ENCODE data around the gene MEGF11. TPM values are rescaled to one million over a fixed set of nuclear protein-coding genes. Genes with fewer than 3 reads are reported as not detected.

MEGF11 gene
- polyA plus RNA-seq, 1 of the 3 experiments (the other 2 are of a cell fraction) = not detected

GRCh38 chr15:65914386-65914785 lies 339.2 kb downstream of the MEGF11 start:
- no peak for TF ChIP-seq TCF12 (IDR thresholded peaks at IDR 0.05)
- TF ChIP-seq POLR2AphosphoS5 (IDR thresholded peaks at IDR 0.05; ENCODE audit: low read depth, low read length) = no peak
- H4K20me1 ChIP-seq (ENCODE audit: insufficient read depth) = no peaks in the 10 kb centered on the region
- H3K9me2 ChIP-seq = no peaks in the 10 kb centered on the region
- H3K79me2 ChIP-seq (ENCODE audit: insufficient read depth) = no peaks in the 10 kb centered on the region
- no peaks in the 10 kb centered on the region for H3K9me3 ChIP-seq
- no peak overlapping the region for H2AFZ ChIP-seq (ENCODE audit: low read depth)
- no peak for DNase-seq
- no peaks in the 10 kb centered on the region for H3F3A ChIP-seq (replicated peaks; ENCODE audit: insufficient read depth)
- H3K4me2 ChIP-seq = no peak overlapping the region
- 97% methylated on average over 3 of the region's 4 CpGs for WGBS (ENCODE audit: low lambda C conversion rate)
- peaks cover 0 to 22% of the 10 kb centered on the region in 2 experiments for H3K36me3 ChIP-seq (replicated peaks in 1 of 2; ENCODE audit: control insufficient read depth in 1 of 2, insufficient read depth in 2 of 2, low read length in 1 of 2)
- H3K4me1 ChIP-seq (ENCODE audit: control insufficient read depth in 1 of 2, insufficient read depth in 2 of 2, low read depth in 1 of 2, low read length in 1 of 2) = peaks cover 0 to 10% of the 10 kb centered on the region in 2 experiments; a peak in 1 of 4 replicates
- H3K9ac ChIP-seq = no peak overlapping the region
- ChIA-PET CTCF (interaction anchor here (1.3 to 3.7 kb wide), 2 partner anchors 11 to 274 kb away, joined by 3 to 23 read pairs; no protein-coding TSS in a partner anchor), POLR2A (no interaction called here)
- H3K27ac ChIP-seq (ENCODE audit: low read depth in 2 of 2, low read length in 1 of 2) = no peak overlapping the region
- no peak overlapping the region for H3K4me3 ChIP-seq (ENCODE audit: low read depth in 2 of 2, low read length in 1 of 2)
- no peaks in the 10 kb centered on the region for H3K27me3 ChIP-seq (ENCODE audit: insufficient read depth)

GRCh38 chr15:65913631-65914199 lies 339.8 kb downstream of the MEGF11 start:
- ChIA-PET CTCF (interaction anchor here (0.8 to 1.3 kb wide), 3 partner anchors 10 to 275 kb away, joined by 3 to 4 read pairs (median 3); no protein-coding TSS in a partner anchor), POLR2A (no interaction called here)
- WGBS (ENCODE audit: low lambda C conversion rate) = 93% methylated on average over 10 of the region's 13 CpGs
- TF ChIP-seq YY1 (IDR thresholded peaks at IDR 0.05; ENCODE audit: low read depth) (no peak), POLR2AphosphoS5 (IDR thresholded peaks at IDR 0.05; ENCODE audit: low read depth, low read length) (no peak), FOXJ3 (CRISPR knock-in tag; IDR thresholded peaks at IDR 0.05) (no peak), MAX (IDR thresholded peaks at IDR 0.05; ENCODE audit: low read depth) (no peak), USF1 (IDR thresholded peaks at IDR 0.05; ENCODE audit: borderline replicate concordance, low read depth) (no peak), RXRA (IDR thresholded peaks at IDR 0.05; ENCODE audit: borderline replicate concordance, low read depth) (no peak), FOSL2 (IDR thresholded peaks at IDR 0.05; ENCODE audit: borderline replicate concordance, low read depth) (no peak), MXI1 (IDR thresholded peaks at IDR 0.05; ENCODE audit: low read depth, low read length) (no peak), EP300 (IDR thresholded peaks at IDR 0.05; ENCODE audit: borderline replicate concordance in 1 of 2, low read depth in 1 of 2, low read length in 1 of 2) (no peak), RFX5 (IDR thresholded peaks at IDR 0.05; ENCODE audit: low read length) (no peak), RCOR1 (IDR thresholded peaks at IDR 0.05; ENCODE audit: low read length) (no peak), SIN3A (IDR thresholded peaks at IDR 0.05; ENCODE audit: borderline replicate concordance, low read depth, low read length) (no peak)
- Histone ChIP-seq H2AFZ (ENCODE audit: low read depth) (no peak overlapping the region), H4K20me1 (ENCODE audit: insufficient read depth) (no peaks in the 10 kb centered on the region), H3K79me2 (ENCODE audit: insufficient read depth) (no peaks in the 10 kb centered on the region), H3K9me3 (no peaks in the 10 kb centered on the region), H3F3A (replicated peaks; ENCODE audit: insufficient read depth) (no peaks in the 10 kb centered on the region), H3K27ac (ENCODE audit: low read depth in 2 of 2, low read length in 1 of 2) (no peak overlapping the region), H3K4me2 (no peak overlapping the region), H3K9me2 (no peaks in the 10 kb centered on the region), H3K9ac (no peak overlapping the region), H3K4me1 (ENCODE audit: control insufficient read depth in 1 of 2, insufficient read depth in 2 of 2, low read depth in 1 of 2, low read length in 1 of 2) (peaks cover 0 to 10% of the 10 kb centered on the region in 2 experiments; a peak in 1 of 4 replicates), H3K36me3 (replicated peaks in 1 of 2; ENCODE audit: control insufficient read depth in 1 of 2, insufficient read depth in 2 of 2, low read length in 1 of 2) (peaks cover 0 to 18% of the 10 kb centered on the region in 2 experiments), H3K27me3 (ENCODE audit: insufficient read depth) (no peaks in the 10 kb centered on the region), H3K4me3 (ENCODE audit: low read depth in 2 of 2, low read length in 1 of 2) (no peak overlapping the region)
- DNase-seq = no peak
